RWPE1 (cell line): ENCODE data around the gene TRIP6.
A peak's percentile ranks its signal among the peaks of the same experiment; 100 is the strongest.

Source experiments
- CTCF ChIA-PET: fragments of 350-600 bp; sonication (Branson Sonifier 250); formaldehyde crosslinking; extraction: SDS; loops from one replicate; lab custom pipeline; 2021; lab: Yijun Ruan, JAX
- POLR2A ChIA-PET: fragments of 400-600 bp; formaldehyde crosslinking; extraction: SDS; loops from one replicate; lab custom pipeline; 2020; ENCODE audit warnings: antibody characterized with exemption; ENCODE audit not compliant: low non-redundant PET; lab: Yijun Ruan, JAX
- DNase-seq: peaks from one replicate; pipeline ENCODE4 v3.0.0; 2012; ENCODE audit warnings: low spot score
- H3K27ac ChIP-seq: fragments of 450-650 bp; 2 replicates; pipeline ENCODE4 v1.5.1; 2017
- TF ChIP-seq, protein P1 (sequence below): fragments of 450-650 bp; conservative IDR thresholded peaks from 2 replicates; pipeline ENCODE4 v1.5.1; 2017; ENCODE audit warnings: low read depth, mild to moderate bottlenecking

The TRIP6 gene

DNA sequence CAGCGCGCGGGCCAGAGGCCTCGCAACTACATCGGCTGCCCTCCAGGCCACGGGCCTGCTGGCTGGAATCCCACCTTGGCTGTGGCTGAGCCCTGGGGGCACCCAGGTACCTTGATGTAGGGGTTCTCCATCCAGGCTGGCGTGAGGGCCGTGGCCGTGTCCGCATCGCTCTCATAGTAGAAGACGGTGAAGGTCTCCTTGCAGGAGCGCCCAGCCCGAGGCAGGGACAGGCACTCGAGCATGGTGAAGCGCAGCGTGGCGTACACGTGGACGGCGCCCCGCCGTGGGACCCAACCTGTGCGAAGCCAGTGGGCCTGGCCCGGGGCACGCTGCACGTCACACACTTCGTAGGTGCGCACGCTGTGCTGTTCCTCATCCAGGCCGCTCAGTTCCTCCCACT is 43.7 kb upstream of the TRIP6 start:
- ChIA-PET POLR2A (interaction anchor here (0.6 kb wide), 1 partner anchor 255 kb away, joined by 5 read pairs; no protein-coding TSS in a partner anchor), CTCF (no interaction called here)
- no peak for DNase-seq
- TF ChIP-seq, protein P1, sequence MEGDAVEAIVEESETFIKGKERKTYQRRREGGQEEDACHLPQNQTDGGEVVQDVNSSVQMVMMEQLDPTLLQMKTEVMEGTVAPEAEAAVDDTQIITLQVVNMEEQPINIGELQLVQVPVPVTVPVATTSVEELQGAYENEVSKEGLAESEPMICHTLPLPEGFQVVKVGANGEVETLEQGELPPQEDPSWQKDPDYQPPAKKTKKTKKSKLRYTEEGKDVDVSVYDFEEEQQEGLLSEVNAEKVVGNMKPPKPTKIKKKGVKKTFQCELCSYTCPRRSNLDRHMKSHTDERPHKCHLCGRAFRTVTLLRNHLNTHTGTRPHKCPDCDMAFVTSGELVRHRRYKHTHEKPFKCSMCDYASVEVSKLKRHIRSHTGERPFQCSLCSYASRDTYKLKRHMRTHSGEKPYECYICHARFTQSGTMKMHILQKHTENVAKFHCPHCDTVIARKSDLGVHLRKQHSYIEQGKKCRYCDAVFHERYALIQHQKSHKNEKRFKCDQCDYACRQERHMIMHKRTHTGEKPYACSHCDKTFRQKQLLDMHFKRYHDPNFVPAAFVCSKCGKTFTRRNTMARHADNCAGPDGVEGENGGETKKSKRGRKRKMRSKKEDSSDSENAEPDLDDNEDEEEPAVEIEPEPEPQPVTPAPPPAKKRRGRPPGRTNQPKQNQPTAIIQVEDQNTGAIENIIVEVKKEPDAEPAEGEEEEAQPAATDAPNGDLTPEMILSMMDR, result no peak
- peak overlapping the region; percentile 92 for H3K27ac ChIP-seq

DNA sequence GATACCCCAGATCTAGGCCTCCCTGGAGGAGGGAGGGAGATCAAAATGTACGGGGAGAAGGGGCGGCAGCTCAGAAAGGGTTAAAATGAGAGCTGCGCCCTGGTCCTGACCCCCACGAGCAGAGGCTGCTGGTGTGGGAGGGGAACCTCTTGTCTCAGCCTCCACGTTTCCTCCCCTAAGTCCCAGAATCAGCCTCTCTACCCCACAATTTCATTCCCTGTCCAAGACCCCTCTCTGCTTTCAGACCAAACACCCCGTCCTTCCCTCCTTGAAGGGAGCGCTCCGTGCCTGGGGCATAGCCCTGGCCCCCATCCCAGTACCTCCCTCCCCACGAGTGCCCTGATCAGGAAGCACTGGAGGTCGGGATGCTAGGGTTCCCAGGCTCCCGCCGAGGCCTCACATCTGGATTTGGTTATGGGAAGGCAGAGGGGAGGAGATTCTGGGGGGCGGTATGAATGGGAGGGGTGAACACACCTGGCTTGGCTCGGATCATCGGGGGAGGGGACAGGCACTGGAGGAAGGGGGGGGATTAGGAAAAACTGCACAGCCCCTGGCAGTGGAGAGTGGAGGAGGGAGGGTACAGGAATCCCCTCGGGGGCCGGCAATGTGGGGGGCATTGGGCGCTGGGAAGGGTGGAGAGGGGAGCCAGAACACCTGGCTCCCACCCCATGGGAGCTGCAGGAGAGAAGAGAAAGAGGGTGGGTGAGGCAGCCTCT is 42.5 kb upstream of the TRIP6 start:
- H3K27ac ChIP-seq, result peak overlapping the region; percentile 92
- DNase-seq, result no peak
- POLR2A ChIA-PET, result no interaction called here
- TF ChIP-seq, protein P1, result no peak
- CTCF ChIA-PET, result no interaction called here

DNA sequence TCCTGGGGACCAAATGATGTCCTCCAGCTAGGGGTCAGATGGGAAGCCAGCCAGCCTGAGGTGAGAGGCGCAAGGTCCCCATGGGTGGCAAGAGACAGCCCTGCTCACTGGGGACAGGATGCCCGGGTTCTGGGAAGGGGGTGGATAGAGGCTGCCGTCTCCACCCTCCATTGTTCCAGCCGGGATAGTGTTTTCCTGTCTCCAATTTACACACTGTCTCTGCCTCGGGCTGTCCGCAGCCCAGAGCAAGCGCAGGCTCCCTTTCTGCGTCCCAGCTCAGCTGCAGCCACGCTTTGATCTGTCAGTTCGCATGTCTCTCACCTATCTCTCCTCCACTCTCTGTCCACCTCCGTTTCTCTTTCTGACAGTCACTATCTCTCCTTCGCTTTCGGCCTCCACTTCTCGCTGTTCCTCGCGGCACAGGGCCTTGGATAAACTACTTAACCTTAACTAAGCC is 41.9 kb upstream of the TRIP6 start:
- TF ChIP-seq, protein P1, result no peak

DNA sequence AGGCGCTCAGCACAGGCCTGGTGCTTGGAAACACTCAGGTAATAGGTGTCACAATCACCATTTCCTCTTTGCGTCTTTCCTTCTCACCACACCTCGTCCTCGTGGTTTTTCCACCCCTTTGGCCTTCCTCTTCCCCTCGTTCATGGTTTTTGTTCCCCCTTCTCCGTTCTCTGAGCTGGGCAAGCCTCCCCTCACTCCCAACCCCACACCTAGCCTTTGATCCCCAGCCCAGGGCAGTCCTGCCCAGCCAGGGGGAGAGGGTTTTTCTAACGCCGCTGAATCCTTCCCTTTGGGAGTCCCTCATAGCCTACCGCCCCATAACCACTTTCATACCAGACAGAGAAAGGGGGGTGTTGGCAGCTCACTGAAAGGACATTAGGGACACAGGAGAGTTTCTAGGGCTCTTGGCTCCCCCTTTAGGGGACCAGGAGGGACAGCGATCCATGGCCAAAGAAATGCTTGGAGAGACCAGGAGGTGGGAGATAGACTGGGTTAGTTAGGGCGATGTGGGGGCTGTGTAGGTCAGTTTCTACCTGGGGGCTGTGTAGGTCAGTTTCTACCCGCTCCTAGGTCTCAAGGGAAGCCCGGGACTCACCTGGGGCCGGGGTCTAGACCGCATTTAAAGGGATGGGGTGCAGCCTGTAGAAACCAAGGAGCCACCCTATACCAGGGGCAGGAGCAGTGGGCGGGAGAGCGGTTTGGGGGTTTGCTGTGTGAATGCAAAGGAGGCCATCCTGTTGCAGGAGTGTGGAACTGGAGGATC is 41.3 kb upstream of the TRIP6 start:
- CTCF ChIA-PET, result interaction anchor here (0.5 to 2.3 kb wide), 4 partner anchors 23 to 859 kb away, joined by 3 to 7 read pairs (median 5); no protein-coding TSS in a partner anchor
- POLR2A ChIA-PET, result no interaction called here
- peak; percentile 27 for DNase-seq
- TF ChIP-seq, protein P1, result peak; percentile 51; the same call in 1 of the 2 replicates
- peak overlapping the region; percentile 92 for H3K27ac ChIP-seq

More for the DNA sequence above, 41.9 kb upstream of the TRIP6 start:
- ChIA-PET CTCF (interaction anchor here (0.5 to 0.7 kb wide), 2 partner anchors 100 to 858 kb away, joined by 4 to 7 read pairs; no protein-coding TSS in a partner anchor), POLR2A (no interaction called here)
- DNase-seq, result peak; percentile 36
- peak overlapping the region; percentile 92 for H3K27ac ChIP-seq

DNA sequence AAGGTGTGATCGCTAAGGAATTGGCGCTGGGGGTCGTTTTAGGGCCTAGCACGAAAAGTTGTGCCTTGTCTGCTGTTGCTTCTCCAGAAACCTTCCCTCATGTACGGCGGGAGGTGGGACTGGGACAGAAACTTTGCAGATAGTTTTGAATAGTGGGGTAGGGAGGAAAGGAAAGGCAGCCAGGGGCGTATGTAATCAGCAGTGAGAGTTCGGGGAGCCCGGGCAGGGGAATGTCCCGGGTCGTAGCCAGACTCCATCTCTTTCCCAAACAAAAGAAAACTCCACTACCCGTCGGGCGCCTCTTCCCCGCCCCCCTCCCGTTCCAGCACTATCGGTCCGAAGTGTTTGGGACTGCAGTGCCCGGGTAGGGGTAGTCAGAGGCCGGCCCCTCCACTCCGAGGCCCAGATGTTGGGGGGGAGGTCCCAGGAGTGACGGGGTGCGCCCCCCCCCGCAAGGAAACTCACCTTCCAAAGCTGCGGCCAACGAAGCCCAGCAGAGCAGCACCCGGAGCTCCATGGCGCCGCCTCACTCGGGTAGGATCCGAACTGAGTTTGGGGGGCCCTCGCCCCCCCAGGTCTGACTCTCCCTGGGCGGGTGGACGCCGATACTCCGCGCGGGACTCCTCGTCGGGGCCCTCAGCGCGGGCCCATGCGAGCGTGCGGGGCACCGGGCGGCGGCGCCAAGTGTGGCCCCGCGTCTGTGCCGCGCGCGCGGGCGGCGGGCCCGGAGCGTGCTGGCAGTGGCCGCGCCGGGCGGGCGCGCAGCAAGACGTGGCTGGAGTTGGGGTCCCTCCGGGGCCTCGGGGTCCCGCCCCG is 40.5 kb upstream of the TRIP6 start:
- TF ChIP-seq, protein P1, result no peak
- ChIA-PET CTCF (interaction anchor here (0.5 to 2.3 kb wide), 8 partner anchors 20 to 165 kb away, joined by 3 to 12 read pairs (median 3); partner anchors contain the start of genes EPO and POP7), POLR2A (interaction anchor here (0.6 kb wide), 1 partner anchor 24 kb away, joined by 3 read pairs; no protein-coding TSS in a partner anchor)
- DNase-seq, result no peak
- peak overlapping the region; percentile 92 for H3K27ac ChIP-seq
